ENCODE results near the gene KDM4C. TPM values are rescaled to one million over a fixed set of nuclear protein-coding genes. Genes with fewer than 3 reads are reported as not detected.

Gene KDM4C
- total RNA-seq, 1 donor from 2014 or later = 14.7 TPM

DNA sequence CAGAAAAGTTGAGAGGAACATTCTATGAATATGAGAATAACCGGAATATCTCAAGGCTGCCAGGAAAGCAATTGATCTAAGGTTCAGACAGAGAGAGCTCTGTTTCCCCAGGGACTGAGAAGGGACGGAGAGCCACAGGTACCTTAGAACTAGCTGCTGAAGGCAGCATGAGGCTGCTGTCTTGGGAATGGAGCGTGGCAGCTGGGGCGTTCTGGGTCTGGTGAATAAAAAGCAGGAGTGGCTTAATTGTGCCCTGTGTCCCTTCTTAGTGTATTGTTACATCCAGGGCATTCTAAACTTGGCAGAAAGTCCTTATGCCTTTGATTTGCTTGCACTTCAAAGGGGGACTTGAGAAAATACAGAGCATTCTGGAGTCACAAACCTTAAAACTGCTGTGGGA, 434.5 kb downstream of the KDM4C start:
- no peaks in the 10 kb centered on the region for H3K27me3 ChIP-seq (ENCODE audit: control insufficient read depth, insufficient read depth, low read length)
- TF ChIP-seq, protein P1, sequence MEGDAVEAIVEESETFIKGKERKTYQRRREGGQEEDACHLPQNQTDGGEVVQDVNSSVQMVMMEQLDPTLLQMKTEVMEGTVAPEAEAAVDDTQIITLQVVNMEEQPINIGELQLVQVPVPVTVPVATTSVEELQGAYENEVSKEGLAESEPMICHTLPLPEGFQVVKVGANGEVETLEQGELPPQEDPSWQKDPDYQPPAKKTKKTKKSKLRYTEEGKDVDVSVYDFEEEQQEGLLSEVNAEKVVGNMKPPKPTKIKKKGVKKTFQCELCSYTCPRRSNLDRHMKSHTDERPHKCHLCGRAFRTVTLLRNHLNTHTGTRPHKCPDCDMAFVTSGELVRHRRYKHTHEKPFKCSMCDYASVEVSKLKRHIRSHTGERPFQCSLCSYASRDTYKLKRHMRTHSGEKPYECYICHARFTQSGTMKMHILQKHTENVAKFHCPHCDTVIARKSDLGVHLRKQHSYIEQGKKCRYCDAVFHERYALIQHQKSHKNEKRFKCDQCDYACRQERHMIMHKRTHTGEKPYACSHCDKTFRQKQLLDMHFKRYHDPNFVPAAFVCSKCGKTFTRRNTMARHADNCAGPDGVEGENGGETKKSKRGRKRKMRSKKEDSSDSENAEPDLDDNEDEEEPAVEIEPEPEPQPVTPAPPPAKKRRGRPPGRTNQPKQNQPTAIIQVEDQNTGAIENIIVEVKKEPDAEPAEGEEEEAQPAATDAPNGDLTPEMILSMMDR (IDR thresholded peaks at IDR 0.05; ENCODE audit: insufficient read depth, low read length, poor library complexity, severe bottlenecking) = no peak
- H3K4me3 ChIP-seq (ENCODE audit: low read depth, low read length) = no peak overlapping the region
- DNase-seq (ENCODE audit: low read depth) = no peak
- no peaks in the 10 kb centered on the region for H3K36me3 ChIP-seq (ENCODE audit: control insufficient read depth, insufficient read depth, low read length)

GRCh38 chr9:7195526-7195925, 437.8 kb downstream of the KDM4C start:
- no peak overlapping the region for H3K4me3 ChIP-seq (ENCODE audit: low read depth, low read length)
- no peaks in the 10 kb centered on the region for H3K27me3 ChIP-seq (ENCODE audit: control insufficient read depth, insufficient read depth, low read length)
- TF ChIP-seq, protein P1 (IDR thresholded peaks at IDR 0.05; ENCODE audit: insufficient read depth, low read length, poor library complexity, severe bottlenecking) = no peak
- DNase-seq (ENCODE audit: low read depth) = no peak
- H3K36me3 ChIP-seq (ENCODE audit: control insufficient read depth, insufficient read depth, low read length) = no peaks in the 10 kb centered on the region

GRCh38 chr9:7196467-7196866, 438.7 kb downstream of the KDM4C start:
- Histone ChIP-seq H3K4me3 (ENCODE audit: low read depth, low read length) (no peak overlapping the region), H3K27me3 (ENCODE audit: control insufficient read depth, insufficient read depth, low read length) (no peaks in the 10 kb centered on the region), H3K36me3 (ENCODE audit: control insufficient read depth, insufficient read depth, low read length) (no peaks in the 10 kb centered on the region)
- no peak for DNase-seq (ENCODE audit: low read depth)
- TF ChIP-seq, protein P1 (IDR thresholded peaks at IDR 0.05; ENCODE audit: insufficient read depth, low read length, poor library complexity, severe bottlenecking) = no peak

DNA sequence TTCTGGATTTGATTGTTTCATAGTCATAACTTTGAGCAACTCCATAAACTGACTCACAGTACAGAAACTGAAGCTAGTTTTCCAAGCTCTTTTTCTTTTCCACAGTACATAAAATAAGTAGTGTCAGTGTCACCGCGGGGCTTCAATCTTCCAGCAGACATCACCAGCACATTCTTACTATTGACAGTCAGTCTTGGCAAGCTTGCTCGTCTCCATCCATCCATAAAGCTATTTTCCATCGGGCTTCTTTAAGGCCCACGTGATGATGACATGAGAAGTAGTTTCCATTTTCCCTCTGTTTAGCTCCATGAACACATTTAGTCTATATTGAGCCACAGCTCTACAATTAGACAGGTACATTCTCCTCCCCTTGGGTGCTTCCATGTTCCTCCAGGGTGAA, 443.4 kb downstream of the KDM4C start:
- Histone ChIP-seq H3K27me3 (ENCODE audit: control insufficient read depth, insufficient read depth, low read length) (no peaks in the 10 kb centered on the region), H3K36me3 (ENCODE audit: control insufficient read depth, insufficient read depth, low read length) (no peaks in the 10 kb centered on the region), H3K4me3 (ENCODE audit: low read depth, low read length) (no peak overlapping the region)
- no peak for DNase-seq (ENCODE audit: low read depth)
- TF ChIP-seq, protein P1 (IDR thresholded peaks at IDR 0.05; ENCODE audit: insufficient read depth, low read length, poor library complexity, severe bottlenecking) = no peak

GRCh38 chr9:7205806-7206205, 448.0 kb downstream of the KDM4C start:
- no peak for DNase-seq (ENCODE audit: low read depth)
- H3K4me3 ChIP-seq (ENCODE audit: low read depth, low read length) = no peak overlapping the region
- TF ChIP-seq, protein P1 (IDR thresholded peaks at IDR 0.05; ENCODE audit: insufficient read depth, low read length, poor library complexity, severe bottlenecking) = no peak
- no peaks in the 10 kb centered on the region for H3K27me3 ChIP-seq (ENCODE audit: control insufficient read depth, insufficient read depth, low read length)
- H3K36me3 ChIP-seq (ENCODE audit: control insufficient read depth, insufficient read depth, low read length) = no peaks in the 10 kb centered on the region

DNA sequence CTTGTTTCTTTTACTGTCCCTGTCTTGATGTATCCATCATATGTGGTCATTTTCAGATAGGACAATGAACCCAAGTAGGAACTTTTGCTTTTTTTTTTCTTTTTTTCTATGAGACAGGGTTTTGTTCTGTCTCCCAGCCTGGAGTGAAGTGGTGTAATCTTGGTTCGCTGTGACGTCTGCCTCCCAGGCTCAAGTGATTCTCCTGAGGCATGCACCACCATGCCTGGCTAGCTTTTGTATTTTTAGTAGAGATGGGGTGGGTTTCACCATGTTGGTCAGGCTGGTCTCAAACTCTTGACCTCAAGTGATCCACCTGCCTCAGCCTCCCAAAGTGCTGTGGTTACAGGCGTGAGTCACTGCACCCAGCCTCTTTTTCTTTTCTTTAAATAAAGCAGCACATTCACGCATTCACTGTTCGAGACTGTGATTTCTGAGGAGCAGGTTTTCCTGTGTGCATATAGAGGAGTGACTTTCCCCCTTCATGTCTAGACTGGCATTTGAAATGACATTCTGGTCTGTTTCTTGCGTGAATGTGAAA, 448.5 kb downstream of the KDM4C start:
- Histone ChIP-seq H3K36me3 (ENCODE audit: control insufficient read depth, insufficient read depth, low read length) (no peaks in the 10 kb centered on the region), H3K4me3 (ENCODE audit: low read depth, low read length) (no peak overlapping the region), H3K27me3 (ENCODE audit: control insufficient read depth, insufficient read depth, low read length) (no peaks in the 10 kb centered on the region)
- no peak for DNase-seq (ENCODE audit: low read depth)
- TF ChIP-seq, protein P1 (IDR thresholded peaks at IDR 0.05; ENCODE audit: insufficient read depth, low read length, poor library complexity, severe bottlenecking) = no peak

Measured in kidney epithelial cell (primary cell).